DOHH2 (cell line): Measurements from ENCODE around the gene NXPH4.
A peak's percentile ranks its signal among the peaks of the same experiment; 100 is the strongest.

ENCODE experiments used
- H3F3A ChIP-seq: fragments of 200-600 bp; sonication (generic), shearing (Covaris generic); 2 replicates; pipeline ENCODE4 v1.6.0; 2016; ENCODE audit warnings: antibody characterized with exemption, mild to moderate bottlenecking; ENCODE audit not compliant: control insufficient read depth, insufficient read depth
- H3K27ac ChIP-seq: fragments of 200-600 bp; sonication (generic); 2 replicates; pipeline ENCODE4 v1.5.1; 2014; ENCODE audit warnings: low read depth, mild to moderate bottlenecking, low read length, moderate library complexity
- H3K27me3 ChIP-seq: fragments of 200-600 bp; sonication (generic); 2 replicates; pipeline ENCODE4 v1.6.1; 2014; ENCODE audit warnings: mild to moderate bottlenecking, low read length, mixed read lengths; ENCODE audit not compliant: control insufficient read depth
- H3K36me3 ChIP-seq: fragments of 200-600 bp; sonication (generic); 2 replicates; pipeline ENCODE4 v1.6.1; 2014; ENCODE audit warnings: mild to moderate bottlenecking, low read length, moderate library complexity, mixed read lengths; ENCODE audit not compliant: control insufficient read depth
- H3K4me1 ChIP-seq: fragments of 200-600 bp; sonication (generic); 2 replicates; pipeline ENCODE4 v1.6.1; 2014; ENCODE audit warnings: mild to moderate bottlenecking, low read length, mixed read lengths; ENCODE audit not compliant: control insufficient read depth
- H3K4me2 ChIP-seq: fragments of 200-600 bp; sonication (generic); 2 replicates; pipeline ENCODE4 v1.6.0; 2014; ENCODE audit warnings: mild to moderate bottlenecking, low read length, moderate library complexity
- H3K4me3 ChIP-seq: fragments of 200-600 bp; sonication (generic); 2 replicates; pipeline ENCODE4 v1.5.1; 2014; ENCODE audit warnings: mild to moderate bottlenecking, low read length, mixed read lengths
- H3K79me2 ChIP-seq: fragments of 200-600 bp; sonication (generic); 2 replicates; pipeline ENCODE4 v1.6.1; 2014; ENCODE audit warnings: mild to moderate bottlenecking, low read length, mixed read lengths; ENCODE audit not compliant: control insufficient read depth
- H3K9me2 ChIP-seq: fragments of 200-600 bp; sonication (generic); replicated peaks from 2 replicates; pipeline ENCODE4 v1.6.1; 2014; ENCODE audit warnings: mild to moderate bottlenecking, low read length, mixed read lengths; ENCODE audit not compliant: control insufficient read depth
- H3K9me3 ChIP-seq: fragments of 200-600 bp; sonication (generic); 2 replicates; pipeline ENCODE4 v1.6.1; 2014; ENCODE audit warnings: antibody characterized with exemption, low read length, mixed read lengths; ENCODE audit not compliant: control insufficient read depth, insufficient read depth
- H4K20me1 ChIP-seq: fragments of 200-600 bp; sonication (generic); 2 replicates; pipeline ENCODE4 v1.6.0; 2014; ENCODE audit warnings: low read depth, mild to moderate bottlenecking, antibody characterized with exemption, low read length, moderate library complexity; ENCODE audit not compliant: control insufficient read depth, insufficient read depth
- CTCF ChIP-seq: fragments of 200-600 bp; sonication (generic); IDR thresholded peaks from one replicate; pipeline ENCODE4 v1.5.1; 2014; ENCODE audit warnings: antibody characterized with exemption, mild to moderate bottlenecking, low read depth, low read length; ENCODE audit not compliant: poor library complexity, severe bottlenecking
- EZH2phosphoT487 ChIP-seq: fragments of 200-600 bp; sonication (generic); IDR thresholded peaks from 2 replicates; pipeline ENCODE4 v1.6.1; 2017; ENCODE audit warnings: borderline replicate concordance, mild to moderate bottlenecking, antibody characterized with exemption, low read length, moderate library complexity, mixed read lengths

NXPH4 gene

GRCh38 chr12:57216014-57216911, at the start of gene NXPH4:
TSS of gene NXPH4 (plus strand) at chr12:57216794. CDS start at chr12:57216970, 176 bp downstream.
- TF ChIP-seq CTCF = no peak
- no peak for TF ChIP-seq EZH2phosphoT487
- H3K4me2 ChIP-seq = peak within 1 kb of the TSS; percentile 100
- H3F3A ChIP-seq = peaks cover 12% of the 10 kb centered on the region
- peaks cover 42% of the 10 kb centered on the region for H3K79me2 ChIP-seq
- no peaks in the 10 kb centered on the region for H3K9me3 ChIP-seq
- peaks cover 78% of the 10 kb centered on the region for H3K4me1 ChIP-seq
- H4K20me1 ChIP-seq = peaks cover 5% of the 10 kb centered on the region; the same call in 1 of the 2 replicates
- H3K36me3 ChIP-seq = peaks cover 11% of the 10 kb centered on the region
- peak within 1 kb of the TSS; percentile 51 for H3K27ac ChIP-seq
- H3K4me3 ChIP-seq = peak within 1 kb of the TSS; percentile 96
- no peaks in the 10 kb centered on the region for H3K9me2 ChIP-seq
- no peaks in the 10 kb centered on the region for H3K27me3 ChIP-seq

GRCh38 chr12:57166971-57167371, 49.6 kb upstream of the NXPH4 start:
- TF ChIP-seq EZH2phosphoT487 (no peak), CTCF (no peak)
- Histone ChIP-seq H3K4me3 (no peak overlapping the region), H3K9me3 (no peaks in the 10 kb centered on the region), H3K4me2 (no peak overlapping the region), H3K79me2 (no peaks in the 10 kb centered on the region), H3K27me3 (no peaks in the 10 kb centered on the region), H3F3A (no peaks in the 10 kb centered on the region), H3K36me3 (no peaks in the 10 kb centered on the region), H3K27ac (no peak overlapping the region), H4K20me1 (no peaks in the 10 kb centered on the region), H3K9me2 (no peaks in the 10 kb centered on the region), H3K4me1 (peaks cover 33% of the 10 kb centered on the region)

GRCh38 chr12:57168058-57168457, 48.5 kb upstream of the NXPH4 start:
- Histone ChIP-seq H3K27me3 (no peaks in the 10 kb centered on the region), H3K4me2 (peak overlapping the region; percentile 48; the same call in 1 of the 2 replicates), H3K9me2 (no peaks in the 10 kb centered on the region), H3K9me3 (no peaks in the 10 kb centered on the region), H3K27ac (no peak overlapping the region), H3K79me2 (no peaks in the 10 kb centered on the region), H3F3A (no peaks in the 10 kb centered on the region), H3K4me1 (peaks cover 23% of the 10 kb centered on the region), H3K4me3 (no peak overlapping the region), H3K36me3 (no peaks in the 10 kb centered on the region), H4K20me1 (no peaks in the 10 kb centered on the region)
- no peak for TF ChIP-seq CTCF
- no peak for TF ChIP-seq EZH2phosphoT487
